Gastrocnemius medialis (tissue), 4 donors: ENCODE results near the gene PODN. TPM values are rescaled to one million over a fixed set of nuclear protein-coding genes. Genes with fewer than 3 reads are reported as not detected.

Source experiments
- ATAC-seq, 2 donors: fragments of 150-250 bp; one replicate each; pipeline ENCODE4 v1.9.1; 2016
- DNase-seq, 2 donors: peaks; one replicate each; pipeline ENCODE4 v3.0.0-alpha.2; 2019
- H3K27ac ChIP-seq, 4 donors: fragments of 200-600 bp; sonication (generic); 1 replicate in 1 of 4; 2 replicates in 3 of 4; pipeline ENCODE4 v1.5.1; 2016 to 2018; ENCODE audit warnings: mild to moderate bottlenecking in 2 of 4, moderate library complexity in 1 of 4
- H3K27me3 ChIP-seq, 3 donors: fragments of 200-600 bp; sonication (generic) in 2 of 3; 1 replicate in 1 of 3; 2 replicates in 2 of 3; pipeline versions ENCODE4 v1.5.1 to v1.6.0; 2016 to 2019; ENCODE audit warnings: mild to moderate bottlenecking in 1 of 3, moderate library complexity in 1 of 3
- H3K36me3 ChIP-seq, 2 donors: fragments of 200-600 bp; sonication (generic) in 1 of 2; one replicate each; pipeline ENCODE4 v1.5.1; 2017 to 2018
- H3K4me1 ChIP-seq, 2 donors: fragments of 200-600 bp; sonication (generic) in 1 of 2; one replicate each; pipeline ENCODE4 v1.5.1; 2016 to 2017; ENCODE audit warnings: mild to moderate bottlenecking in 2 of 2
- H3K4me3 ChIP-seq, 4 donors: fragments of 200-600 bp; sonication (generic) in 3 of 4; 1 replicate in 1 of 4; 2 replicates in 3 of 4; pipeline ENCODE4 v1.5.1; 2016 to 2019; ENCODE audit warnings: mild to moderate bottlenecking in 2 of 4
- H3K9me3 ChIP-seq, 3 donors: fragments of 200-600 bp; sonication (generic) in 2 of 3; 1 replicate in 1 of 3; 2 replicates in 2 of 3; pipeline ENCODE4 v1.5.1; 2016 to 2019
- CTCF ChIP-seq, 5 experiments: fragments of 450-650 bp in 3 of 5; fragments of 200-600 bp in 2 of 5; sonication (generic) in 2 of 5; IDR thresholded peaks in 4 of 5; conservative IDR thresholded peaks in 1 of 5; 1 replicate in 4 of 5; 2 replicates in 1 of 5; pipeline ENCODE4 v1.5.1; 2016 to 2019; ENCODE audit warnings: antibody characterized with exemption in 5 of 5, mild to moderate bottlenecking in 3 of 5, moderate library complexity in 3 of 5
- POLR2A ChIP-seq, 2 donors: fragments of 450-650 bp; IDR thresholded peaks; one replicate each; pipeline ENCODE4 v1.6.1; 2017; ENCODE audit warnings: antibody characterized with exemption in 2 of 2, mild to moderate bottlenecking in 2 of 2, moderate library complexity in 2 of 2
- in situ Hi-C, 4 donors: fragments of 200-750 bp; cut with MboI; loops; one replicate each; pipeline versions ENCODE4 v1.15.0 to v1.8.0; 2017; ENCODE audit warnings: low sequenced_read_pairs in 4 of 4
- intact Hi-C: fragments of 100-400 bp; cut with DNase I; formaldehyde crosslinking; loops from one replicate; pipeline ENCODE4 v1.15.1; 2023; ENCODE audit warnings: low total_unique reads
- total RNA-seq, 4 donors: library from RNA; depleted of rRNA; stranded (reverse); fragments of >200 nt; gene quantifications; one replicate each; pipeline versions ENCODE4 v1.1.0 to v1.2.3, GENCODE V29; 2016

Gene PODN
- total RNA-seq, 4 donors from 2014 or later: 10.2 to 15.9 (median 13.0) TPM

DNA sequence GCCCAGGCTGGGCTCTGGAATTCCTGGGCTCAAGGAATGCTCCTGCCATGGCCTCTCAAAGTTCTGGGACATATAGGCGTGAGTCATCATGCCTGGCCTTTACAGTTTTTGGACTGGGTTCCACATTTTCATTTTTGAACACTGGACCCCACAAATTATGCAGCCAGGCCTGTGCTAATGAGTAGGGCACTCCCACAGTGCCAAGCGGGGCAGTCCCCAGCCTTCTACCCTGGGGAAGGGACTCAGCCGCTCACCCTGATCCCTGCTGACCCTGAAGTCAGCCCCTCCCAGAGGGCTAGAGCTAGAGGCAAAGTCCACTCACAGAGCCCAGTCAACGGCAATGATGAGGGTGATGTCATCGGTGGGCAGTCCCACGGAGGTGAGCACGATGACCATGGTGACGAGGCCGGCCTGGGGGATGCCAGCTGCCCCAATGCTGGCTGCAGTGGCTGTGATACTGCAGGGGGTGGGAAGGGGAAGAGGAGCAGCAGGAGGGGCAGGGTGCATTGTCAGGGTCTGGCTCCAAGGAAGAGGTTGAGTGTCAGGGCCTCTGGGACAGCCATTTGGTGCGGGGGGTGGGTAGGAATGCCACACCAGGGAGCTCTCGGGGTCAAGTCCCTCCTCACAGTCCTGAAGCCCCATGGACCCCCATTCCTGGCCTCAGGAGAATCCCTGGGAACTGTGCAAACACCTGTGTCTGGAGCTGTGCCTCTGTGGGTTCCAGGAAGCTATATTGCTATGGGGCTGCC lies 27.6 kb downstream of the PODN start:
- ATAC-seq (no peak), DNase-seq (no peak)
- intact Hi-C loops: loop anchor here (2.0 kb wide), 1 partner anchor 61 kb away; no protein-coding TSS in a partner anchor
- no peaks in the 10 kb centered on the region for H3K4me1 ChIP-seq
- no peaks in the 10 kb centered on the region for H3K36me3 ChIP-seq
- no peaks in the 10 kb centered on the region for H3K9me3 ChIP-seq
- no peak overlapping the region for H3K4me3 ChIP-seq
- in situ Hi-C loops: no loop called here
- TF ChIP-seq POLR2A (IDR thresholded peaks at IDR 0.05) (no peak), CTCF (IDR thresholded peaks at IDR 0.05 in 4 of 5, conservative IDR thresholded peaks at IDR 0.05 in 1 of 5) (no peak)
- H3K27ac ChIP-seq: no peak overlapping the region
- H3K27me3 ChIP-seq: no peaks in the 10 kb centered on the region

- Histone ChIP-seq H3K36me3 (no peaks in the 10 kb centered on the region), H3K27ac (peak overlapping the region in 1 of 4 donors; percentile 13), H3K27me3 (no peaks in the 10 kb centered on the region), H3K4me3 (no peak overlapping the region), H3K9me3 (no peaks in the 10 kb centered on the region), H3K4me1 (no peaks in the 10 kb centered on the region)
- TF ChIP-seq POLR2A (IDR thresholded peaks at IDR 0.05): no peak
- TF ChIP-seq CTCF (IDR thresholded peaks at IDR 0.05 in 4 of 5, conservative IDR thresholded peaks at IDR 0.05 in 1 of 5): no peak
- DNase-seq (peak in 1 of 2 donors; percentile 31), ATAC-seq (no peak)
- in situ Hi-C loops: no loop called here
- intact Hi-C loops: loop anchor here (2.0 kb wide), 1 partner anchor 62 kb away; no protein-coding TSS in a partner anchor
Observed at GRCh38 chr1:53090227-53091147, 28.5 kb downstream of the PODN start.

DNA sequence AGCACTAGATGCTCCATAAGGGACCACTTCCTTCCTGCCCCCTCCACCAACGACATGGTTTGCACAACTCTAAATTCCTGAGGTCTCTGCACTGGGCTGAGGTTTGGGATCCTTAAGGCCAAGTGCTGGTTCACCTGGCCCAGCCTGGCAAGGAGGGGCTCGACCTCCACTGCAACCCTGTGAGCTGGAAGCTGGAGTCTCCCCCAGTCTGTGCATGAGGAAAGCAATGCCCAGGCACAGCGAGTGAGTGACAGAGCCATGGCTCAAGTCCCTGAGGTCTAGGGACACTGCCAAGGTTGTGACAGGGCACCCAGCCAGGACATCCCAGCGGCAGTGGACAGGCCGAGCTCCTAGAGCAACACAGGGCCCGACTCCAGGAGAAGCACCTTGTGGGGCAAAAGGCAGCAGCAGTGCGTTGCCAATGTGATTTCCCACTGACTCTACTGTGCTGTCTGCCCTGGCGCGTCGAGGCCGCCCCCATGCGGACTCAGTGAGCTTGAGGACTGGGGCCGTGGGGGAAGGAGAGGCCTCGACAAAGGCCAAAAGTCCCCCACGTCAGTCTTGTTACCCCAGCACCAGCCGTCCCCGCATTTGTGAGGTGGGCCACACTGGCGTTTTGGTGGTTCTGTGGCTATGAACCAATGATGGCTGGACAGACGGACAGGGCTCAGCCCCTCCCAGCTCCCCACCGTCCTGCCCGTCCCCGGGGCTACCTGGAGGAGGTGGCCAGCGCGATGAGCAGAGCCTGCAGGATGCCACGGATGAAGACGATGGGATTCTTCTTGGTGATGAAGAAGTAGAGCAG lies 30.0 kb downstream of the PODN start:
- no peak for ATAC-seq
- no peak for DNase-seq
- intact Hi-C loops: loop anchor here (2.0 kb wide), 1 partner anchor 63 kb away; no protein-coding TSS in a partner anchor
- no peaks in the 10 kb centered on the region for H3K4me1 ChIP-seq
- H3K27ac ChIP-seq: no peak overlapping the region
- H3K36me3 ChIP-seq: no peaks in the 10 kb centered on the region
- TF ChIP-seq CTCF (IDR thresholded peaks at IDR 0.05 in 4 of 5, conservative IDR thresholded peaks at IDR 0.05 in 1 of 5): no peak
- in situ Hi-C loops: no loop called here
- no peaks in the 10 kb centered on the region for H3K9me3 ChIP-seq
- no peak overlapping the region for H3K4me3 ChIP-seq
- H3K27me3 ChIP-seq: no peaks in the 10 kb centered on the region

DNA sequence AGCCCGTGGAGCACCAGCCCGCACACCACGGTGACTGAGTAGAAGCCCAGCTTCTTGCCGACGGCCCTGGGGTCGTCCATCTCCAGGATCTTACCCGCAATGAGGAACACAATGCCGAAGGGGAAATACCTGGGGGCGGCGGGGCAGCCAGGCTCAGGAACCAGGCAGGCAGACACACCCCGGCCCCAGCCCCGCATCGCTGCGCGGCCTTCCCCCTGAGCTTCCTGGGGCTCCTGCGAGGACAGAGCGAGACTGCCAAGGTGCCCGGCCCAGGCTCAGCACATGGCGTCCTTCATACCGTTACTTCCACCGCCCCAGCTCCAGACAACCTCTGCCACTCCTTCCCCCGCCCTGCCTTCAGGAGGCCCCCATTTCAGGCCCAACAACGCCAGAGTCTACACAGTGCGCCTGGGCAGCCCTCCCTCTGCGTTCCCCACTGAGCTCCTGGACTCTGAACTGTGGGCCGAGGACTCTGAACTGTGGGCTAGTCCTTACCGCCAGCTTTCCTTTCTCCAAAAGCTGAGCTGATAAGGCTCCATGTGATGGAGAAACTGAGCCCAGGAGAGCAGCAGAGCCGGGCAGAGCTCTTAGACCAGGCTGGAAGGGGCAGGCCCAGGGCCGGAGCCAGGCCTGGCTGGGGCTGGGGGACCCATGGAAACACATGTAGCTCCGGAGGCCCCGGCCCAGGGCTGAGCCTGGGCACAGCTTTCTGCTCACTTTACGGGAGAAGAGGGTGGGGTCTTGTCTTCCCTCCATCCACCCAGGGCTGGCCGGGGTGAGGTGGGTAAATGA lies 30.8 kb downstream of the PODN start:
- H3K27me3 ChIP-seq: no peaks in the 10 kb centered on the region
- in situ Hi-C loops (no loop called here), intact Hi-C loops (no loop called here)
- TF ChIP-seq CTCF (IDR thresholded peaks at IDR 0.05 in 4 of 5, conservative IDR thresholded peaks at IDR 0.05 in 1 of 5): no peak
- TF ChIP-seq POLR2A (IDR thresholded peaks at IDR 0.05): no peak
- no peak for ATAC-seq
- H3K36me3 ChIP-seq: no peaks in the 10 kb centered on the region
- DNase-seq: no peak
- H3K4me3 ChIP-seq: no peak overlapping the region
- H3K4me1 ChIP-seq: no peaks in the 10 kb centered on the region
- no peaks in the 10 kb centered on the region for H3K9me3 ChIP-seq
- H3K27ac ChIP-seq: no peak overlapping the region
